Activated naive CD8-positive, alpha-beta T cell treated with anti-CD3 and anti-CD28 coated beads, Interleukin-2, amount 50 U/mL, for 16 hours (primary cell): ENCODE measurements around the gene SPOP.

Experiments used
- DNase-seq: peaks from one replicate; pipeline ENCODE4 v3.0.0-alpha.2; 2020; ENCODE audit warnings: low read depth, low spot score

Gene SPOP

GRCh38 chr17:49585422-49586027, 92.4 kb downstream of the SPOP start:
- no peak for DNase-seq

GRCh38 chr17:49583889-49584288, 94.0 kb downstream of the SPOP start:
- no peak for DNase-seq

GRCh38 chr17:49583226-49583625, 94.7 kb downstream of the SPOP start:
- no peak for DNase-seq

GRCh38 chr17:49582789-49583188, 95.1 kb downstream of the SPOP start:
- no peak for DNase-seq

GRCh38 chr17:49582055-49582722, 95.7 kb downstream of the SPOP start:
- no peak for DNase-seq

- DNase-seq: no peak
Measured at GRCh38 chr17:49581648-49581998, 96.3 kb downstream of the SPOP start.

- DNase-seq: no peak
Measured at GRCh38 chr17:49580981-49581647, 96.8 kb downstream of the SPOP start.

- DNase-seq: no peak
Measured at GRCh38 chr17:49580055-49580721, 97.7 kb downstream of the SPOP start.

- no peak for DNase-seq
Measured at GRCh38 chr17:49579522-49579921, 98.4 kb downstream of the SPOP start.

- no peak for DNase-seq
Measured at GRCh38 chr17:49578952-49579500, 98.9 kb downstream of the SPOP start.

GRCh38 chr17:49578414-49578813, 99.5 kb downstream of the SPOP start:
- DNase-seq: no peak

- DNase-seq: no peak
Measured at GRCh38 chr17:49577963-49578362, 99.9 kb downstream of the SPOP start.

GRCh38 chr17:49577650-49577934, 100.3 kb downstream of the SPOP start:
- no peak for DNase-seq

GRCh38 chr17:49576917-49577649, 100.8 kb downstream of the SPOP start:
- no peak for DNase-seq

GRCh38 chr17:49576088-49576916, 101.6 kb downstream of the SPOP start:
- DNase-seq: no peak

GRCh38 chr17:49575679-49576087, 102.2 kb downstream of the SPOP start, which contains the start of gene NXPH3:
TSS of gene NXPH3 (plus strand) at chr17:49575871. CDS start at chr17:49576220, 349 bp downstream.
- DNase-seq: peak; percentile 14

- no peak for DNase-seq
Measured at GRCh38 chr17:49574945-49575678, 102.8 kb downstream of the SPOP start.

- no peak for DNase-seq
Measured at GRCh38 chr17:49574323-49574781, 103.5 kb downstream of the SPOP start.

- DNase-seq: no peak
Measured at GRCh38 chr17:49573510-49574322, 104.2 kb downstream of the SPOP start.
